Caco-2 (cell line): ENCODE measurements around the gene NAALADL2. TPM values are rescaled to one million over a fixed set of nuclear protein-coding genes. Genes with fewer than 3 reads are reported as not detected.

ENCODE experiments used
- BruUV-seq: library from RNA; stranded (reverse); fragments of 400-500 nt; replicated peaks from 2 replicates; lab custom pipeline; 2021; lab: Mats Ljungman, UMichigan
- CTCF ChIA-PET: fragments of 300-600 bp; sonication (Branson Sonifier 250); formaldehyde crosslinking; loops from one replicate; lab custom pipeline; 2022; ENCODE audit warnings: antibody characterized with exemption; lab: Charles Lee
- POLR2A ChIA-PET: fragments of 300-600 bp; sonication (Branson Sonifier 250); formaldehyde crosslinking; loops from one replicate; lab custom pipeline; 2022; ENCODE audit warnings: antibody characterized with exemption; lab: Charles Lee
- DNase-seq, 2 experiments: peaks; one replicate each; pipeline versions ENCODE4 v3.0.0 to v3.0.0-alpha.2; 2020 to 2022
- H3K27me3 ChIP-seq: replicated peaks from 2 replicates; pipeline ENCODE4 v1.6.0; 2011; ENCODE audit warnings: low read length; ENCODE audit not compliant: control insufficient read depth, insufficient read depth
- H3K36me3 ChIP-seq: 2 replicates; pipeline ENCODE4 v1.5.1; 2011; ENCODE audit warnings: low read length; ENCODE audit not compliant: control insufficient read depth, insufficient read depth
- H3K4me1 ChIP-seq: fragments of 250-450 bp; sonication (Bioruptor Pico); 2 replicates; pipeline ENCODE4 v1.5.1; 2020; ENCODE audit warnings: mild to moderate bottlenecking
- H3K4me3 ChIP-seq: 2 replicates; pipeline ENCODE4 v1.5.1; 2011; ENCODE audit warnings: low read depth, mild to moderate bottlenecking, control low read depth, low read length
- H3K9me3 ChIP-seq: fragments of 250-450 bp; sonication (Bioruptor Pico); 2 replicates; pipeline ENCODE4 v1.5.1; 2020; ENCODE audit warnings: mild to moderate bottlenecking, moderate library complexity
- H3K27ac Mint-ChIP-seq: one replicate; pipeline ENCODE4 v1.8.0; 2022; ENCODE audit warnings: mixed read lengths; ENCODE audit not compliant: unreplicated experiment
- H3K27me3 Mint-ChIP-seq: one replicate; pipeline ENCODE4 v1.8.0; 2022; ENCODE audit warnings: mixed read lengths; ENCODE audit not compliant: insufficient read depth, unreplicated experiment
- H3K36me3 Mint-ChIP-seq: one replicate; pipeline ENCODE4 v1.8.0; 2022; ENCODE audit warnings: mild to moderate bottlenecking, mixed read lengths; ENCODE audit not compliant: insufficient read depth, unreplicated experiment
- H3K4me1 Mint-ChIP-seq: one replicate; pipeline ENCODE4 v1.8.0; 2022; ENCODE audit warnings: low read depth, mixed read lengths; ENCODE audit not compliant: unreplicated experiment
- H3K4me3 Mint-ChIP-seq: one replicate; pipeline ENCODE4 v1.8.0; 2022; ENCODE audit warnings: mild to moderate bottlenecking, moderate library complexity, mixed read lengths; ENCODE audit not compliant: unreplicated experiment
- H3K9me3 Mint-ChIP-seq: one replicate; pipeline ENCODE4 v1.8.0; 2022; ENCODE audit warnings: mixed read lengths; ENCODE audit not compliant: unreplicated experiment
- intact Hi-C: fragments of 100-400 bp; cut with micrococcal nuclease; formaldehyde crosslinking; loops from one replicate; pipeline ENCODE4 v1.10.0; 2022; ENCODE audit not compliant: unreplicated experiment
- total RNA-seq: library from RNA; stranded (reverse); gene quantifications from 2 replicates; pipeline ENCODE4 v1.2.3, GENCODE V29; 2022
- TF ChIP-seq, protein P1 (sequence below), 2 experiments: fragments of 200-600 bp in 1 of 2; IDR thresholded peaks; 1 replicate in 1 of 2; 2 replicates in 1 of 2; pipeline versions ENCODE4 v1.5.1 to v1.8.0; 2011 to 2022; ENCODE audit warnings: antibody characterized with exemption in 1 of 2, control low read depth in 1 of 2, inconsistent platforms in 1 of 2, low read depth in 1 of 2, low read length in 1 of 2, mild to moderate bottlenecking in 1 of 2, moderate library complexity in 1 of 2; ENCODE audit not compliant: insufficient read depth in 1 of 2, severe bottlenecking in 1 of 2, unreplicated experiment in 1 of 2

NAALADL2 gene
- total RNA-seq, 1 experiment from 2014 or later = 4.4 TPM

DNA sequence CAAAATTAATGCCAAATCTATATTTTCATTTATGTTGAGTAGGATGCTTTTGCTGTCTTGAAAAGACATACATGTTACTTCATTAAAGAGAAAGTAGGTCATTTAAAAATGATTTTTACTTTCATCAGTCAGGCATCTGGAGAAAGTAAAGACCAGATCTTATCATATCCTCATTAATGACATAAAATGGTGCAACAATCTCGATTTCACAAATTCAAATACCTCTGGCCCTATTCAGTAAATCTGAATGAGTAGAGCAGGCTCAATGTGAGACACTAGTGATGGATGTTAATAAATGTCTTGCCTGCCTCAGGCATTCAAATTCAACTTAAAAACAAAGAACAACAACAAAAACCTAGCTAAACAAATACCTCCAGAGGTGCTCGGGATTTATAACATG lies 714.1 kb downstream of the NAALADL2 start:
- no peaks in the 10 kb centered on the region for H3K27me3 Mint-ChIP-seq
- H3K9me3 Mint-ChIP-seq = no peaks in the 10 kb centered on the region
- Histone ChIP-seq H3K27me3 (no peaks in the 10 kb centered on the region), H3K4me3 (no peak overlapping the region), H3K36me3 (no peaks in the 10 kb centered on the region), H3K4me1 (no peaks in the 10 kb centered on the region), H3K9me3 (no peaks in the 10 kb centered on the region)
- no peaks in the 10 kb centered on the region for H3K4me1 Mint-ChIP-seq
- H3K4me3 Mint-ChIP-seq = no peak overlapping the region
- CTCF ChIA-PET = no interaction called here
- no peaks in the 10 kb centered on the region for H3K36me3 Mint-ChIP-seq
- POLR2A ChIA-PET = no interaction called here
- H3K27ac Mint-ChIP-seq = no peak overlapping the region
- TF ChIP-seq, protein P1, sequence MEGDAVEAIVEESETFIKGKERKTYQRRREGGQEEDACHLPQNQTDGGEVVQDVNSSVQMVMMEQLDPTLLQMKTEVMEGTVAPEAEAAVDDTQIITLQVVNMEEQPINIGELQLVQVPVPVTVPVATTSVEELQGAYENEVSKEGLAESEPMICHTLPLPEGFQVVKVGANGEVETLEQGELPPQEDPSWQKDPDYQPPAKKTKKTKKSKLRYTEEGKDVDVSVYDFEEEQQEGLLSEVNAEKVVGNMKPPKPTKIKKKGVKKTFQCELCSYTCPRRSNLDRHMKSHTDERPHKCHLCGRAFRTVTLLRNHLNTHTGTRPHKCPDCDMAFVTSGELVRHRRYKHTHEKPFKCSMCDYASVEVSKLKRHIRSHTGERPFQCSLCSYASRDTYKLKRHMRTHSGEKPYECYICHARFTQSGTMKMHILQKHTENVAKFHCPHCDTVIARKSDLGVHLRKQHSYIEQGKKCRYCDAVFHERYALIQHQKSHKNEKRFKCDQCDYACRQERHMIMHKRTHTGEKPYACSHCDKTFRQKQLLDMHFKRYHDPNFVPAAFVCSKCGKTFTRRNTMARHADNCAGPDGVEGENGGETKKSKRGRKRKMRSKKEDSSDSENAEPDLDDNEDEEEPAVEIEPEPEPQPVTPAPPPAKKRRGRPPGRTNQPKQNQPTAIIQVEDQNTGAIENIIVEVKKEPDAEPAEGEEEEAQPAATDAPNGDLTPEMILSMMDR (IDR thresholded peaks at IDR 0.05; ENCODE audit: insufficient read depth in 1 of 2, low read depth in 1 of 2, low read length in 1 of 2, severe bottlenecking in 1 of 2, unreplicated experiment in 1 of 2) = no peak
- DNase-seq = no peak
- intact Hi-C loops = no loop called here
- no TSS peak for BruUV-seq

DNA sequence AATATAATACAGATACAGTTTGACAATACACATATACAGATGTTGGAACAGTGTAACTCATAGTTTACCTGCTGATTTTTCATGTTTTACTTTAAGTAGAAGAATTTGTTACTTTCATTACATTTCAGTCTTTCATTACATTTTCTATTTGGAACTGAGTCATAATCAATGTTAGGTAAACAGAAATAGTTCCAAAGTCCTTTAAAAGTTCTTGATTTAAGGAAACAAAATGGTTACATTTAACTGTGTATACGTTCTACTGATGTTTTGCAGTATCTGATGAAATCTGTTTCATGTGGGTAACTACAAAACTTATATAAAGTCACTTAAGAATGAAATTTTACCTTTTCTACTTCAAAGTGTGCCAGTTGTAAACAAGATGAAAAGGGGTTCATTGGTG lies 721.2 kb downstream of the NAALADL2 start:
- Mint-ChIP-seq H3K4me1 (no peaks in the 10 kb centered on the region), H3K4me3 (no peak overlapping the region), H3K27me3 (no peaks in the 10 kb centered on the region), H3K9me3 (no peaks in the 10 kb centered on the region), H3K36me3 (no peaks in the 10 kb centered on the region), H3K27ac (no peak overlapping the region)
- POLR2A ChIA-PET = no interaction called here
- Histone ChIP-seq H3K4me3 (no peak overlapping the region), H3K4me1 (no peaks in the 10 kb centered on the region), H3K9me3 (no peaks in the 10 kb centered on the region), H3K27me3 (no peaks in the 10 kb centered on the region), H3K36me3 (no peaks in the 10 kb centered on the region)
- DNase-seq = no peak
- no TSS peak for BruUV-seq
- TF ChIP-seq, protein P1 (IDR thresholded peaks at IDR 0.05; ENCODE audit: insufficient read depth in 1 of 2, low read depth in 1 of 2, low read length in 1 of 2, severe bottlenecking in 1 of 2, unreplicated experiment in 1 of 2) = no peak
- CTCF ChIA-PET = no interaction called here
- intact Hi-C loops = no loop called here

DNA sequence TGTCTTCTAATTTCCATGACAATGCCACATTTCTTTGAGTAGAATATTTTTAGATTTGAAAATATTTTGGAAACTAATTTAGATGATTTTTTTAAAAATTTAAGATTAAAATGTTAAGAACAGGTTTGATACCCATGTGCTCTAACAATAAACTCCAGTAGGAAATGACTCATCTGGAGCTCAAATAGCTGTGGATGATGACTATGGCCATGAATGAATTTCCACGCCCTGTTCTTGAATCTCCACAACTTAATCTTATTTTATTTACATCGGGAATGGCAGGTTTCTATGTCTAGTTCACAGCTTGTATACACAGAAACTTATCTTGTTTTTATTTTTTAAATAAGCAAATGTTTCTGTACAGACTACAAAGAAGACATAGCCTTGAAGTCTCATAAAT lies 726.8 kb downstream of the NAALADL2 start:
- H3K4me3 Mint-ChIP-seq = no peak overlapping the region
- no peaks in the 10 kb centered on the region for H3K4me1 ChIP-seq
- H3K36me3 Mint-ChIP-seq = no peaks in the 10 kb centered on the region
- H3K27me3 Mint-ChIP-seq = no peaks in the 10 kb centered on the region
- no peaks in the 10 kb centered on the region for H3K4me1 Mint-ChIP-seq
- no peak for DNase-seq
- H3K36me3 ChIP-seq = no peaks in the 10 kb centered on the region
- no TSS peak for BruUV-seq
- TF ChIP-seq, protein P1 (IDR thresholded peaks at IDR 0.05; ENCODE audit: insufficient read depth in 1 of 2, low read depth in 1 of 2, low read length in 1 of 2, severe bottlenecking in 1 of 2, unreplicated experiment in 1 of 2) = no peak
- intact Hi-C loops = no loop called here
- no peak overlapping the region for H3K27ac Mint-ChIP-seq
- POLR2A ChIA-PET = no interaction called here
- H3K9me3 ChIP-seq = no peaks in the 10 kb centered on the region
- no peaks in the 10 kb centered on the region for H3K9me3 Mint-ChIP-seq
- H3K27me3 ChIP-seq = no peaks in the 10 kb centered on the region
- H3K4me3 ChIP-seq = no peak overlapping the region
- CTCF ChIA-PET = no interaction called here
